Activated B cell treated with CpG ODN at 0.5 μM for 24 hours (primary cell): ENCODE data around the gene KIF13A. TPM values are rescaled to one million over a fixed set of nuclear protein-coding genes. Genes with fewer than 3 reads are reported as not detected.
"Not testable (repeated sequence)": the region's sequence is repeated elsewhere in the genome, so short reads cannot be mapped to it uniquely, and the experiment has no call there.

Experiments
- ATAC-seq: fragments of 200-7000 bp; cut with Tn5 transposase; one replicate; pipeline ENCODE4 v1.10.0; 2021; ENCODE audit warnings: low read depth, mild to moderate bottlenecking, moderate library complexity
- CTCF ChIA-PET: fragments of 350-600 bp; sonication (Branson Sonifier 250); formaldehyde crosslinking; loops from one replicate; lab custom pipeline; 2021; ENCODE audit warnings: antibody characterized with exemption; lab: Charles Lee
- POLR2A ChIA-PET: fragments of 350-600 bp; sonication (Branson Sonifier 250); formaldehyde crosslinking; loops from one replicate; lab custom pipeline; 2021; ENCODE audit warnings: antibody characterized with exemption; lab: Charles Lee
- DNase-seq: peaks from one replicate; pipeline ENCODE4 v3.0.0; 2022
- H3K27ac Mint-ChIP-seq: one replicate; pipeline ENCODE4 v1.8.0; 2020; ENCODE audit warnings: mixed read lengths
- H3K27me3 Mint-ChIP-seq: one replicate; pipeline ENCODE4 v1.8.0; 2021; ENCODE audit warnings: mixed read lengths
- H3K36me3 Mint-ChIP-seq: one replicate; pipeline ENCODE4 v1.8.0; 2021; ENCODE audit warnings: low read depth, mixed read lengths
- H3K4me1 Mint-ChIP-seq: one replicate; pipeline ENCODE4 v1.8.0; 2021; ENCODE audit warnings: mixed read lengths
- H3K4me3 Mint-ChIP-seq: one replicate; pipeline ENCODE4 v1.8.0; 2020; ENCODE audit warnings: mild to moderate bottlenecking, mixed read lengths
- H3K9me3 Mint-ChIP-seq: one replicate; pipeline ENCODE4 v1.8.0; 2020; ENCODE audit warnings: mixed read lengths
- intact Hi-C: fragments of 100-400 bp; cut with micrococcal nuclease; formaldehyde crosslinking; loops from one replicate; pipeline ENCODE4 v1.15.1; 2024
- total RNA-seq: library from RNA; stranded (reverse); gene quantifications from 2 replicates; pipeline ENCODE4 v1.2.3, GENCODE V29; 2022
- TF ChIP-seq, protein P1 (sequence below): fragments of 200-600 bp; IDR thresholded peaks from one replicate; pipeline ENCODE4 v1.8.0; 2022; ENCODE audit warnings: antibody characterized with exemption, mild to moderate bottlenecking

KIF13A gene
- total RNA-seq, 1 donor from 2014 or later: 14.1 TPM

DNA sequence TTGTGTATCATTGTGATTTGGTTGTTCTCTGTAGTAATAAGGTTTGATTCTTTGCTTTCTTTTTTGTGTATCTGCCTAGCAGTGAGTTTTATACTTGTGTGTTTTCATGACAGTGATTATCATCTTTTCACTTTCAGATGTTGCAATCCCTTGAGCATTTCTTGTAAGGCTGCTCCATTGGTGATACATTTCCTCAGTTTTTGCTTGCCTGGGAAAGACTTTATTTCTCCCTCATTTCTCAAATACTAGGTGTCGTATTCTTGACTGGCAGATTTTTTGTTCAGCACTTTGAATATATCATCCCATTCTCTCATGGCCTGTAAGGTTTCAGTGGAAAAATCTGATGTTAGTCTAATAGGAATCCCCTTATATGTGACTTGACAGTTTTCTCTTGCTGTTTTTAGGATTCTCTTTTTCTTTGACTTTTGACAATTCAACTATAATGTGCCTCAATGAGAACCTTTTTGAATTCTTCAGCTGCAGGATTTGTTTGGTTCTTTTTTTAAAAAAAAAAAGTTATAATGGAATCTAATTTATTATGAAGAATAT lies 249.7 kb downstream of the KIF13A start:
- H3K36me3 Mint-ChIP-seq: peaks cover 4% of the 10 kb centered on the region
- CTCF ChIA-PET: no interaction called here

DNA sequence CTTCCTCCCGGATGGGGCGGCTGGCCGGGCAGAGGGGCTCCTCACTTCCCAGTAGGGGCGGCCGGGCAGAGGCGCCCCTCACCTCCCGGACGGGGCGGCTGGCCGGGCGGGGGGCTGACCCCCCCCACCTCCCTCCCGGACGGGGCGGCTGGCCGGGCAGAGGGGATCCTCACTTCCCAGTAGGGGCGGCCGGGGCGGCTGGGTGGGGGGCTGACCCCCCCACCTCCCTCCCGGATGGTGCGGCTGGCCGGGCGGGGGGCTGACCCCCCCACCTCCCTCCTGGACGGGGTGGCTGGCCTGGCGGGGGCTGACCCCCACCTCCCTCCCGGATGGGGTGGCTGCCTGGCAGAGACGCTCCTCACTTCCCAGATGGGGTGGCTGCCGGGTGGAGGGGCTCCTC lies 252.1 kb downstream of the KIF13A start:
- DNase-seq, H3K4me3 Mint-ChIP-seq, H3K36me3 Mint-ChIP-seq, H3K27ac Mint-ChIP-seq, POLR2A ChIA-PET, ATAC-seq, H3K27me3 Mint-ChIP-seq, CTCF ChIA-PET, intact Hi-C loops, H3K4me1 Mint-ChIP-seq: not testable (repeated sequence)
- peaks cover 20% of the 10 kb centered on the region for H3K9me3 Mint-ChIP-seq

More for the DNA sequence above, 249.7 kb downstream of the KIF13A start:
- H3K4me1 Mint-ChIP-seq: no peaks in the 10 kb centered on the region
- H3K9me3 Mint-ChIP-seq: peaks cover 20% of the 10 kb centered on the region
- no peak overlapping the region for H3K27ac Mint-ChIP-seq
- intact Hi-C loops: no loop called here
- TF ChIP-seq, protein P1, sequence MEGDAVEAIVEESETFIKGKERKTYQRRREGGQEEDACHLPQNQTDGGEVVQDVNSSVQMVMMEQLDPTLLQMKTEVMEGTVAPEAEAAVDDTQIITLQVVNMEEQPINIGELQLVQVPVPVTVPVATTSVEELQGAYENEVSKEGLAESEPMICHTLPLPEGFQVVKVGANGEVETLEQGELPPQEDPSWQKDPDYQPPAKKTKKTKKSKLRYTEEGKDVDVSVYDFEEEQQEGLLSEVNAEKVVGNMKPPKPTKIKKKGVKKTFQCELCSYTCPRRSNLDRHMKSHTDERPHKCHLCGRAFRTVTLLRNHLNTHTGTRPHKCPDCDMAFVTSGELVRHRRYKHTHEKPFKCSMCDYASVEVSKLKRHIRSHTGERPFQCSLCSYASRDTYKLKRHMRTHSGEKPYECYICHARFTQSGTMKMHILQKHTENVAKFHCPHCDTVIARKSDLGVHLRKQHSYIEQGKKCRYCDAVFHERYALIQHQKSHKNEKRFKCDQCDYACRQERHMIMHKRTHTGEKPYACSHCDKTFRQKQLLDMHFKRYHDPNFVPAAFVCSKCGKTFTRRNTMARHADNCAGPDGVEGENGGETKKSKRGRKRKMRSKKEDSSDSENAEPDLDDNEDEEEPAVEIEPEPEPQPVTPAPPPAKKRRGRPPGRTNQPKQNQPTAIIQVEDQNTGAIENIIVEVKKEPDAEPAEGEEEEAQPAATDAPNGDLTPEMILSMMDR: no peak
- H3K27me3 Mint-ChIP-seq: no peaks in the 10 kb centered on the region
- H3K4me3 Mint-ChIP-seq: no peak overlapping the region
- ATAC-seq (no peak), DNase-seq (no peak)
- POLR2A ChIA-PET: no interaction called here

DNA sequence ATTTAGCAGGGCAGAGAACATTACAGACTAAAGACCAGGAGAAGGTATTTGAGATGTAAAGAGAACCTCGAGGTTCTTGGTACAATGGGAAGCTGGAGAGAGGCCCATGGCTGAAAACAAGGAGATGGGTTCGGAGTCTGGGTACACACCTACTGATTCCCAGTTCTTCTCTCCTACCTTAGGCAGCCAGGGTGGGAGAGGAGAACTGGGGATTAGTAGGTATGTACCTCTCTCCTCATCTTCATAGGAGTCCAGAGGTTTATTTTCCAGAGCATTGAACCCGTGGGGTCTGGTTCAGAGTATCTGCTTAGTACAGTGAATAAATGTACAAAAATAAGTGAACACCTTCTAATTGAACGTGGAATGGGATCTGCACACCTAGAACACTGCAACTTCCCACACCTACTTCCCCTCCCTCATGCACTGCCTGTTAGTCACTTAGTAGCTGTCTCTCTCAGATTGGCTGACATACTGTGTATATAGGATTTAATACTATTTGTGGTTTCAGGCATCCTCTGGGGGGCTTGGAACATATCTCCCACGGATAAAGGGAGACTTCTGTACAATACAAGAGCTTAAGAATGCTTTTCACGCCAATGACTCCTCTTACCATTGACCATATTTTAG lies 257.2 kb downstream of the KIF13A start:
- ATAC-seq (no peak), DNase-seq (no peak)
- Mint-ChIP-seq H3K27ac (no peak overlapping the region), H3K4me1 (no peaks in the 10 kb centered on the region), H3K4me3 (no peak overlapping the region), H3K36me3 (no peaks in the 10 kb centered on the region), H3K9me3 (no peaks in the 10 kb centered on the region), H3K27me3 (no peaks in the 10 kb centered on the region)
- TF ChIP-seq, protein P1: no peak
- POLR2A ChIA-PET: interaction anchor here (0.6 kb wide), 1 partner anchor 110 kb away, joined by 4 read pairs; no protein-coding TSS in a partner anchor
- CTCF ChIA-PET: no interaction called here
- intact Hi-C loops: no loop called here

DNA sequence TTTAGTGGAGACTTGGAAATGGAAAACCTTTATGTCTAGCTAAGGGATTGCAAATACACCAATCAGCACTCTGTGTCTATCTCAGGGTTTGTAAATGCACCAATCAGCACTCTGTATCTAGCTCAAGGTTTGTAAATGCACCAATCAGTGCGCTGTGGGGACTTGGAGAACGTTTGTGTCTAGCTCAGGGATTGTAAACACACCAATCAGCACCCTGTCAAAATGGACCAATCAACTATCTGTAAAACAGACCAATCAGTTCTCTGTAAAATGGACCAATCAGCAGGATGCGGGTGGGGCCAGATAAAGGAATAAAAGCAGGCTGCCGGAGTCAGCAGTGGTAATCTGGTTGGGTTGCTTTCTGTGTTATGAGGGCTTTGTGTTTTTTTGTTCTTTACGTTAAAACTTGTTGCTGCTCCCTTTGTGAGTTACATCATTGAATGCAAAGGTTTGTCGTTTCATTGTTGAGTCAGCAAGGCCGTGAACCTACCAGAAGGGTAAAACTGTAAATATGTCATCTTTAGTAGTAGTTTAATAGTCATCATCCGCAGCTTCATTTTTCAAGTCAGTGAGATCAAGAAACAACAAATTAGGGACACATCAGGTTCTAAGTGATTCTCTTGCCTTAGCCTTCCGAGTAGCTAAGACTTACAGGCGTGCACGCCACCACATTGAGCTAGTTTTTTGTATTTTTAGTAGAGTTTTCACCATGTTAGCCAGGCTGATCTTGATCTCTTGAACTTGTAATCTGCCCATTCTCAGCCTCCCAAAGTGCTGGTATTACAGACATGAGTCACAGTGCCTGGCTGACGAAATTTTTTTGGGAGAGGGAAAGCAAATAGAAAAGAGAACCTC lies 258.0 kb downstream of the KIF13A start:
- DNase-seq: no peak
- no peak for ATAC-seq
- Mint-ChIP-seq H3K27ac (no peak overlapping the region), H3K36me3 (no peaks in the 10 kb centered on the region), H3K4me3 (no peak overlapping the region), H3K4me1 (no peaks in the 10 kb centered on the region), H3K9me3 (no peaks in the 10 kb centered on the region), H3K27me3 (no peaks in the 10 kb centered on the region)
- ChIA-PET CTCF (no interaction called here), POLR2A (interaction anchor here (0.6 kb wide), 1 partner anchor 109 kb away, joined by 4 read pairs; no protein-coding TSS in a partner anchor)
- TF ChIP-seq, protein P1: no peak
- intact Hi-C loops: no loop called here

DNA sequence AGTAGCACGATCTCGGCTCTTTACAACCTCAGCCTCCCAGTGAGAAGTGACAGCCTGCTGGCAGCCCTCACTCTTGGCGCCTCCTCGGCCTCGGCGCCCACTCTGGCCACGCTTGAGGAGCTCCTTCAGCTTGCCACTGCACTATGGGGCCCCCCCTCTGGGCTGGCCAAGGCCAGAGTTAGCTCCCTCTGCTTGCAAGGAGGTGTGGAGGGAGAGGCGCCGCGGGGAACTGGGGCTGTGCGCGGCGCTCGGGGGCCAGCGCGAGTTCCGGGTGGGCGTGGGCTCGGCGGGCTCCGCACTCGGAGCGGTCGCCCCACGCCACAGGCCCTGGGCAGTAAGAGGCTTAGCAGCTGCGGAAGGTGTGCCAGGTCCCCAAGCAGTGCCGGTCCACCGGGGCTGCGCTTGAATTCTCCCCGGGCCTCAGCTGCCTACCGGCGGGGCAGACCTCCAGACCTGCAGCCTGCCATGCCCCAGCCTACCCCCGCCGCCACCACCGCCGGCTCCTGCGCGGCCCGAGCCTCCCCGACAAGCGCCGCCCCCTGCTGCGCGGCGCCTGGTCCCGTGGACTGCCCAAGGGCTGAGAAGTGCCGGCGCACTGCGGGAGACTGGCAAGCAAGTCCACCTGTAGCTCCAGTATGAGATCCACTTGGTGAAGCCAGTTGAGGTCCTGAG lies 258.7 kb downstream of the KIF13A start:
- no peaks in the 10 kb centered on the region for H3K9me3 Mint-ChIP-seq
- no peak for DNase-seq
- ChIA-PET POLR2A (no interaction called here), CTCF (no interaction called here)
- H3K4me1 Mint-ChIP-seq: no peaks in the 10 kb centered on the region
- no peak overlapping the region for H3K4me3 Mint-ChIP-seq
- TF ChIP-seq, protein P1: no peak
- ATAC-seq: no peak
- H3K27me3 Mint-ChIP-seq: no peaks in the 10 kb centered on the region
- no peak overlapping the region for H3K27ac Mint-ChIP-seq
- H3K36me3 Mint-ChIP-seq: no peaks in the 10 kb centered on the region
- intact Hi-C loops: no loop called here
